Measurements from ENCODE around the gene HOXA7.

Gene HOXA7

GRCh38 chr7:27129729-27130539, 26.5 kb downstream of the HOXA7 start:
- TF ChIP-seq CTCF (conservative IDR thresholded peaks at IDR 0.05; ENCODE audit: low read depth, low read length), result no peak
- H3K4me3 ChIP-seq (ENCODE audit: low read length), result no peak overlapping the region
- no peak for DNase-seq (ENCODE audit: low read depth)

- TF ChIP-seq CTCF (conservative IDR thresholded peaks at IDR 0.05; ENCODE audit: low read depth, low read length), result no peak
- H3K4me3 ChIP-seq (ENCODE audit: low read length), result no peak overlapping the region
- DNase-seq (ENCODE audit: low read depth), result no peak
Observed at GRCh38 chr7:27128776-27129728, 27.4 kb downstream of the HOXA7 start.

GRCh38 chr7:27128034-27128433, 28.4 kb downstream of the HOXA7 start:
- no peak for DNase-seq (ENCODE audit: low read depth)
- H3K4me3 ChIP-seq (ENCODE audit: low read length), result no peak overlapping the region
- no peak for TF ChIP-seq CTCF (conservative IDR thresholded peaks at IDR 0.05; ENCODE audit: low read depth, low read length)

GRCh38 chr7:27126596-27127327, 29.7 kb downstream of the HOXA7 start:
- no peak overlapping the region for H3K4me3 ChIP-seq (ENCODE audit: low read length)
- DNase-seq (ENCODE audit: low read depth), result no peak
- no peak for TF ChIP-seq CTCF (conservative IDR thresholded peaks at IDR 0.05; ENCODE audit: low read depth, low read length)

- no peak for TF ChIP-seq CTCF (conservative IDR thresholded peaks at IDR 0.05; ENCODE audit: low read depth, low read length)
- no peak for DNase-seq (ENCODE audit: low read depth)
- H3K4me3 ChIP-seq (ENCODE audit: low read length), result no peak overlapping the region
Observed at GRCh38 chr7:27125986-27126394, 30.5 kb downstream of the HOXA7 start.

GRCh38 chr7:27124902-27125689, 31.4 kb downstream of the HOXA7 start:
- H3K4me3 ChIP-seq (ENCODE audit: low read length), result no peak overlapping the region
- no peak for TF ChIP-seq CTCF (conservative IDR thresholded peaks at IDR 0.05; ENCODE audit: low read depth, low read length)
- no peak for DNase-seq (ENCODE audit: low read depth)
